Measurements from ENCODE around the gene FKBP5.
"Not testable (repeated sequence)": the region's sequence is repeated elsewhere in the genome, so short reads cannot be mapped to it uniquely, and the experiment has no call there.

- TF ChIP-seq POLR2A (IDR thresholded peaks at IDR 0.05; ENCODE audit: low read depth, low read length); CTCF (IDR thresholded peaks at IDR 0.05; ENCODE audit: extremely low read depth in 1 of 2, insufficient read depth in 1 of 2, low read depth in 1 of 2, low read length in 2 of 2); POLR2AphosphoS5 (IDR thresholded peaks at IDR 0.05; ENCODE audit: insufficient read depth, low read depth, low read length); EZH2 (IDR thresholded peaks at IDR 0.05; ENCODE audit: borderline replicate concordance, low read depth, low read length, severe bottlenecking); MAX (IDR thresholded peaks at IDR 0.05; ENCODE audit: insufficient read depth, insufficient read length); FOS (IDR thresholded peaks at IDR 0.05; ENCODE audit: borderline replicate concordance, insufficient read depth, low read length); JUN (IDR thresholded peaks at IDR 0.05; ENCODE audit: borderline replicate concordance, insufficient read depth, insufficient read length, low read depth); MYC (IDR thresholded peaks at IDR 0.05; ENCODE audit: low read depth, low read length): not testable (repeated sequence)
Measured at GRCh38 chr6:35690006-35690405, 1.3 kb upstream of the FKBP5 start.
